ENCODE data around the gene TMUB1.

TMUB1 gene

DNA sequence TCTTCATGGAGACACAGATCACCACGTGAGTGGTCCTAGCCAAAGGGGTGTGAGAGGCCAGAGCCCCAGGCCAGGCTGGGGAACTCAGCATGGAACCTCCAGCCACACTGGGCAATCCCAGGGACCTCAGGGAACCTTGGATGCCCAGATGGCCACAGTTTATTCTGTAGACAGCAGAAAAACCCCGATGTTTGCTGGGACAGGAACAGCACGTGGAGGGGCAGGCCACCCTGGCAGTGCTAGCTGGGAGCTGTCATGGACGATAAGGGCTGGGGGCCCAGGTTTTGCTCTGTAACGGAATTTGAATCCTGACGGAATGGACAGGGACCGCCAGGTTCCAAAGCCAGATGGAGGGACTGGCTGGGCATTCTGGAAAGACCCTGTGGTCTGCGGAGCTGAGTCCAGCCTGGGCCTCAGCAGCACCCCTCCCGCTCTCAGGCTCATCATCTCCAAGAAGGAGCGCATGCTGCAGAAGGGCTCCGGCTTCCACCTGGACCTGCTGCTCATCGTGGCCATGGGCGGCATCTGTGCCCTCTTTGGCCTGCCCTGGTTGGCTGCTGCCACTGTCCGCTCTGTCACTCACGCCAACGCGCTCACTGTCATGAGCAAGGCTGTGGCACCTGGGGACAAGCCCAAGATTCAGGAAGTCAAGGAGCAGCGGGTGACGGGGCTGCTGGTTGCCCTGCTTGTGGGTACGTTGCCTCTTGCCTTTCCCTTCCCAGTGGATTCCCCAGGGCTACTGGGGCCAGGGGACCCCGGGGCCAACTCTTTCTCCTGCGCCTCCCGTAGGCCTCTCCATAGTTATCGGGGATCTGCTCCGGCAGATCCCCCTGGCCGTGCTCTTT, 8.3 kb downstream of the TMUB1 start:
- no peak overlapping the region for H3K4me3 ChIP-seq (replicated peaks; ENCODE audit: low read depth, low read length)
- no peak for DNase-seq (ENCODE audit: low read depth)
- TF ChIP-seq, protein P1, sequence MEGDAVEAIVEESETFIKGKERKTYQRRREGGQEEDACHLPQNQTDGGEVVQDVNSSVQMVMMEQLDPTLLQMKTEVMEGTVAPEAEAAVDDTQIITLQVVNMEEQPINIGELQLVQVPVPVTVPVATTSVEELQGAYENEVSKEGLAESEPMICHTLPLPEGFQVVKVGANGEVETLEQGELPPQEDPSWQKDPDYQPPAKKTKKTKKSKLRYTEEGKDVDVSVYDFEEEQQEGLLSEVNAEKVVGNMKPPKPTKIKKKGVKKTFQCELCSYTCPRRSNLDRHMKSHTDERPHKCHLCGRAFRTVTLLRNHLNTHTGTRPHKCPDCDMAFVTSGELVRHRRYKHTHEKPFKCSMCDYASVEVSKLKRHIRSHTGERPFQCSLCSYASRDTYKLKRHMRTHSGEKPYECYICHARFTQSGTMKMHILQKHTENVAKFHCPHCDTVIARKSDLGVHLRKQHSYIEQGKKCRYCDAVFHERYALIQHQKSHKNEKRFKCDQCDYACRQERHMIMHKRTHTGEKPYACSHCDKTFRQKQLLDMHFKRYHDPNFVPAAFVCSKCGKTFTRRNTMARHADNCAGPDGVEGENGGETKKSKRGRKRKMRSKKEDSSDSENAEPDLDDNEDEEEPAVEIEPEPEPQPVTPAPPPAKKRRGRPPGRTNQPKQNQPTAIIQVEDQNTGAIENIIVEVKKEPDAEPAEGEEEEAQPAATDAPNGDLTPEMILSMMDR (IDR thresholded peaks at IDR 0.05; ENCODE audit: low read length, missing control alignments), result no peak

- DNase-seq (ENCODE audit: low read depth), result no peak
- TF ChIP-seq, protein P1 (IDR thresholded peaks at IDR 0.05; ENCODE audit: low read length, missing control alignments), result no peak
- H3K4me3 ChIP-seq (replicated peaks; ENCODE audit: low read depth, low read length), result no peak overlapping the region
These were observed 9.3 kb downstream of the TMUB1 start for GRCh38 chr7:151073990-151074389.

DNA sequence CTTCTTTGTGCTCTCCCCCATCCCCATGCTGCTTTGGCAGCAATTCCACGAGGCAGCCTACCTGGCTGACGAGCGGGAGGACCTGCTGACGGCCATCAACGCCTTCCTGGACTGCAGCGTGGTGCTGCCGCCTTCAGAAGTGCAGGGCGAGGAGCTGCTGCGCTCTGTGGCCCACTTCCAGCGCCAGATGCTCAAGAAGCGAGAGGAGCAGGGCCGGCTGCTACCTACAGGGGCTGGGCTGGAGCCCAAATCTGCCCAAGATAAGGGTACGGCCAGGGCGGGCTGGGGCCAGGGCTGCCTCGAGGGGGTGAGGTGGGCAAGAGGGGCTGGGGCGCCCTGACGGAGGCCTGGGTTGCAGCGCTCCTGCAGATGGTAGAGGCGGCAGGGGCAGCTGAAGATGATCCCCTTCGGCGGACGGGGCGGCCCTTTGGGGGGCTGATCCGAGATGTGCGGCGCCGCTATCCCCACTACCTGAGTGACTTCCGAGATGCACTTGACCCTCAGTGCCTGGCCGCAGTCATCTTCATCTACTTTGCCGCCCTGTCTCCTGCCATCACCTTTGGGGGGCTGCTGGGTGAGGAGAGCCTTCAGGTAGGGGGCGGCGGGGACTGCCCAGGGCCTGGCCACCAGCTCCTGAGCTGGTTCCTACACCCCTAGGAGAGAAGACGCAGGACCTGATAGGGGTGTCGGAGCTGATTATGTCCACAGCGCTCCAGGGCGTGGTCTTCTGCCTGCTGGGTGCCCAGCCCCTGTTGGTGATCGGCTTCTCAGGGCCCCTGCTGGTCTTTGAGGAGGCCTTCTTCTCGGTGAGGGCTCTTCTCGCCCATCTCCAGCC, 12.0 kb downstream of the TMUB1 start:
- no peak overlapping the region for H3K4me3 ChIP-seq (replicated peaks; ENCODE audit: low read depth, low read length)
- DNase-seq (ENCODE audit: low read depth), result no peak
- TF ChIP-seq, protein P1 (IDR thresholded peaks at IDR 0.05; ENCODE audit: low read length, missing control alignments), result no peak

DNA sequence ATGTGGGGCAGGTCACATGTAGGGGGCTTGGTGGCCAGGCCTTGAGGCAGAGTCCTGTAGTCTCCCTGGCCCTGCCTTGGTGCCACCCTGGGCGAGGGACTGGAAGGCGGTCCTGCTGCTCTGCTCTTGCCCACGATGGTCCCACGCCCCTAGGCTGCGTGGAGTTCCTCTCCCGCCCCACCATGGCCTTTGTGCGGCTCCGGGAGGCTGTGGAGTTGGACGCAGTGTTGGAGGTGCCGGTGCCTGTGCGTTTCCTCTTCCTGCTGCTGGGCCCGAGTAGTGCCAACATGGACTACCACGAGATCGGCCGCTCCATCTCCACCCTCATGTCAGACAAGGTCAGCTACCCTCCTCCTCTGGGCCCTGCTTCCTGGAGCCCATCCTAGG, 12.7 kb downstream of the TMUB1 start:
- TF ChIP-seq, protein P1 (IDR thresholded peaks at IDR 0.05; ENCODE audit: low read length, missing control alignments), result no peak
- DNase-seq (ENCODE audit: low read depth), result no peak
- no peak overlapping the region for H3K4me3 ChIP-seq (replicated peaks; ENCODE audit: low read depth, low read length)

- no peak overlapping the region for H3K4me3 ChIP-seq (replicated peaks; ENCODE audit: low read depth, low read length)
- DNase-seq (ENCODE audit: low read depth), result no peak
- TF ChIP-seq, protein P1 (IDR thresholded peaks at IDR 0.05; ENCODE audit: low read length, missing control alignments), result no peak
These were observed 13.3 kb downstream of the TMUB1 start for GRCh38 chr7:151069841-151070573.

GRCh38 chr7:151068069-151068773, 15.1 kb downstream of the TMUB1 start:
- TF ChIP-seq, protein P1 (IDR thresholded peaks at IDR 0.05; ENCODE audit: low read length, missing control alignments), result no peak
- DNase-seq (ENCODE audit: low read depth), result no peak
- H3K4me3 ChIP-seq (replicated peaks; ENCODE audit: low read depth, low read length), result no peak overlapping the region
